Spinal cord (tissue), 10 donors: ENCODE results near the gene C1QTNF6. TPM values are rescaled to one million over a fixed set of nuclear protein-coding genes. Genes with fewer than 3 reads are reported as not detected.
"Not testable (repeated sequence)": the region's sequence is repeated elsewhere in the genome, so short reads cannot be mapped to it uniquely, and the experiment has no call there.

Source experiments
- DNase-seq, 6 donors: peaks; one replicate each; pipeline versions ENCODE4 v3.0.0 to v3.0.0-alpha.2; 2013 to 2015; ENCODE audit warnings: low spot score in 6 of 6, low read depth in 4 of 6
- H3K27ac ChIP-seq: one replicate; pipeline ENCODE4 v1.5.1; 2013; ENCODE audit warnings: low read depth, low read length, control low read depth
- H3K27me3 ChIP-seq: one replicate; pipeline ENCODE4 v1.6.1; 2013; ENCODE audit warnings: low read length; ENCODE audit not compliant: control insufficient read depth, insufficient read depth
- H3K36me3 ChIP-seq: one replicate; pipeline ENCODE4 v1.6.1; 2013; ENCODE audit warnings: low read length; ENCODE audit not compliant: control insufficient read depth, insufficient read depth
- H3K4me1 ChIP-seq: one replicate; pipeline ENCODE4 v1.6.1; 2013; ENCODE audit warnings: low read length; ENCODE audit not compliant: control insufficient read depth, insufficient read depth
- H3K4me3 ChIP-seq: one replicate; pipeline ENCODE4 v1.5.1; 2013; ENCODE audit warnings: low read depth, low read length, control low read depth
- H3K9me3 ChIP-seq: one replicate; pipeline ENCODE4 v1.6.1; 2013; ENCODE audit warnings: low read length; ENCODE audit not compliant: control insufficient read depth, insufficient read depth
- WGBS: methylation state at CpG from one replicate; pipeline ENCODE4 v1.1.5; 2013; ENCODE audit warnings: missing lambda C conversion rate; ENCODE audit not compliant: insufficient coverage; 5-methylcytosine and 5-hydroxymethylcytosine counted together
- polyA plus RNA-seq, 2 donors: library from polyadenylated mRNA; unstranded; fragments of 120-200 nt; gene quantifications; one replicate each; pipeline ENCODE4 v1.2.1, GENCODE V29; 2013; ENCODE audit not compliant: insufficient read length in 2 of 2
- total RNA-seq, 2 donors: library from RNA; depleted of rRNA in 1 of 2; stranded (reverse); fragments of 120-200 nt in 1 of 2; fragments of >200 nt in 1 of 2; gene quantifications; one replicate each; pipeline versions ENCODE4 v1.2.3 to v1.2.4, GENCODE V29; 2013 to 2014
- donor health status: healthy.

Gene C1QTNF6
- total and polyA plus RNA-seq, 4 donors: 7.5 to 15.1 (median 12.9) TPM

DNA sequence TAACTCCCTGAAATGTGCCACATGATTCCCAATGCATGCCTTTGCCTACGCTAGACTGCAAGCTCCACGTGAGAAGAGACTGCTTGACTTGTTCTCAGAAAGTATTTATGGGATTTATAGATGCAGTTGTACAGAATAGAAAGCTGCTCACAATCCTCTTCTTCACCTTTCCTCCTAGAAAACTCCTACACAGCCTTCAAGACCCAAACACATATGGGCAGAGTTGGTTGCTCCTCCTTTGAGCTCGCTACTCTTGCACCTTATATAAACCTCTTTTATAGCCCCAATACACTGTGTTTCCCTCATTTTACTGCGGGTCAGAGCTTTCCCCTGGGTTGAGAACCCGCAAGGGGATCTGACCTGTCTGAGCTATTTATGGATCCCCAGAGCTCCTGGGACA, 16.4 kb downstream of the C1QTNF6 start:
- Histone ChIP-seq H3K36me3 (no peaks in the 10 kb centered on the region), H3K27me3 (peaks cover 2% of the 10 kb centered on the region), H3K9me3 (no peaks in the 10 kb centered on the region), H3K4me3 (no peak overlapping the region), H3K4me1 (peaks cover 18% of the 10 kb centered on the region), H3K27ac (no peak overlapping the region)
- no peak for DNase-seq
- 41% methylated on average over 3 of the region's 5 CpGs for WGBS

DNA sequence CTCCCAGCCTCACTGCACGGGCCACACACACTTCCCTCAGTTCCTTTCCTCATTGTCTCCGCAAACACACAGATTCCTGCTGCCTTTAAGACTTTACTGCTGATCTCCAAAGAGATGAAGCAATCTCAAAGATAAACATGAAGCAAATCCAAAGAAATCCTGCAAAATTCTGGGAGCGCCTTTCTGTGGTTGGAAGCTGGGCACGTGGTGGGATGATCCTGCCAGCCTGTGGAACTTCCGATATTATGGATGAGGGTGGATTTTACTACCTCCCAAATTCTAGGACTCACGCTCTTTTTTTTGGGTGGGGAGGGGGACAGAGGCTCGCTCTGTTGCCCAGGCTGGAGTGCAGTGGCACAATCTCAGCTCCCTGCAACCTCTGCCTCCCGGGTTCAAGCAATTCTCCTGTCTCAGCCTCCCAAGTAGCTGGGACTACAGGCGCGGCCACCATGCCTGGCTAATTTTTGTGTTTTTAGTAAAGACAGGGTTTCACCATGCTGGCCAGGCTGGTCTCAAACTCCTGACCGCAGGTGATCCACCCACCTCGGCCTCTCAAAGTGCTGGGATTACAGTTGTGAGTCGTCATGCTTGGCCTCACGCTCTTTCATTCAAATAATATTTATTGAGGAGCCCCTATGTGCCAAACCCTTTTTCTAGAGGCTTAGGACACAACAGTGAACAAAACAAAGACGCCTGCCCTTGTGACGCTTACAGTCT, 17.2 kb downstream of the C1QTNF6 start:
- peak in 1 of 6 donors; percentile 35 for DNase-seq
- 88% methylated on average over 9 of the region's 16 CpGs for WGBS
- H3K9me3 ChIP-seq, H3K27me3 ChIP-seq, H3K4me3 ChIP-seq, H3K36me3 ChIP-seq, H3K27ac ChIP-seq: not testable (repeated sequence)
- peaks cover 14% of the 10 kb centered on the region for H3K4me1 ChIP-seq

DNA sequence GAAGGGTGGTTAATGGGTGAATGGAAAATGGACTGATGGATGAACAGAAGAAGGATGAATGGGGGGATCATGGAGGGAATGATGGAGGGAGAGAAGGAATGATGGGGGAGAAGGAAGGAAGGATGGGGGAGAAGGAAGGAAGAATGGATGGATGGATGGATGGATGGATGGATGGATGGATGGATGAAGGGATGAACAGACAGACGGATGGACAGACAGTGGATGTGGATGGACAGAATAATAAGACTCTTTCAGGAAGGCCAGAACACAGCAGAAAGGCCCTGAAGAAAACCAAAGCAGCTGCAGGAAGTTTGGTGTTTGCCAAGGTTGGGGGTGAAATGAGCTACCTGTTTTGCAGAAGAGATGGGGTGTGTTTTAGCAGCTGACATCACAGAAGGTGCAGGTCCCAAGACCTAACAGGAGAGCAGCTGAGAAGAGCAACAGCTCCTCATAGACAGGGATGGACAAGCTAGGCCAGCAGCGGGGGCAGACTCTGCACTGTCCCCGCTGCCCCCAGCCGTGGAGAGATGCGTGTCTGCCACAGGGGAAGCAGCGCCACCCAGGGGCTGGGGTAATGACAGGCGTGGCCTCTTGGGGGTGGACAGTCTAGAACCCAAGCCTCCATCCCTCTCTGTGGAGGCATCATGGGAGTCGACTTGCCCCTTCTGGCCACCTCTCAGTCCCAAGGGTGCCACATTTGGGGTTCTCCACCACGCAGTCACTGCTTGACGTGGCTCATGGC, 17.9 kb downstream of the C1QTNF6 start:
- no peaks in the 10 kb centered on the region for H3K9me3 ChIP-seq
- peaks cover 10% of the 10 kb centered on the region for H3K4me1 ChIP-seq
- DNase-seq: no peak
- H3K27me3 ChIP-seq: no peaks in the 10 kb centered on the region
- no peak overlapping the region for H3K27ac ChIP-seq
- 90% methylated on average over 9 of the region's 10 CpGs for WGBS
- no peaks in the 10 kb centered on the region for H3K36me3 ChIP-seq
- no peak overlapping the region for H3K4me3 ChIP-seq

DNA sequence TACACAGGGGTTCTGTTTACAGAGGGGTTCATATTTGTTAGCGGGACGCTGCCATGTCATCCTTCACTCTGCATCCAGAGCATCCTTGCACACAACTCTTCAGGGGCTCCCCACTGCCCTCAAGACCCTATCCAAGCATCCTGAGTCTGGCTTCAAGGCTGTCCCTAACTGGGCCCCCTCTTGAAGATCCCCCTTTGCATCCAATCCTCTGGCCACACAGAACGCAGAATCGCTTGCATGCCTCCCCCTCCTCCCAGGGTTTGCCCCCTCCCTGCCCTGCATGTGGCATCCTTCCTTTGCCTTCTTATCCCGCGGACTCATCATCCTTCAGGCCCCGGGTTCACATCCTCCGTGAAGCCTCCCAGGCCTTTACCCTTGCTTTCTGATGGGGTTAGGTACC, 18.6 kb downstream of the C1QTNF6 start:
- Histone ChIP-seq H3K36me3 (no peaks in the 10 kb centered on the region), H3K27me3 (no peaks in the 10 kb centered on the region), H3K4me3 (no peak overlapping the region), H3K4me1 (peaks cover 10% of the 10 kb centered on the region), H3K27ac (no peak overlapping the region), H3K9me3 (no peaks in the 10 kb centered on the region)
- no peak for DNase-seq
- WGBS: 89% methylated on average over 6 of the region's 8 CpGs

DNA sequence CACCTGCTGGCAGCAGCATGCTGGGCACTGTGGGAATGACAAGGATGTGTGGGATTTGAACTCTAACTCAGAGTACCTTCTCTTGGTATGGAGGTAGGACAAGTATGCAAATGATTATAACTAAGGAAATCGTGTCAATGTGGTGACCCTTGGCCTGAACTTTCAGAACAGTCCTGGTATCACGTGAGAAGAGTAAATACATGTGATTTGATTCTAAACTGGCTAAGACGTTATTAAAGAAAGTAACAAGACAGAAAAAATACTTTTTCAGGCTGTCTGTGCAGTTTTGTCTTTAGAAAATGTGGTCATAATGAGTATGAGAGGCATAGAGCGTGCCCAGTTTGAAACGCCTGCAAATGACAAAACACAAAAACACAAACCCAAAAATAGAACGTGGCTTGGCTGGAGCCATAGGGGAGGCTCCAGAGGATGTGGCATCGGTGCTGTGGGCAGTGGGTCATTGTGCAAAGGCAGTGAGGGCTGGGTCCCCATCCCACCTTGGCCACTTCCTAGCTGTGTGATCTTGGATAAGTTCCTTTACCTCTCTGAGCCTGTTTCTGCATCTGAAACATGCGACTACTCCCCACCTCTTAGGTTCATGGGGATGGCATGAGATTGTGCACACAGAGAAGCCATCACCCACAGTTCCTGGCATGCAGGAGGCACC, 19.9 kb downstream of the C1QTNF6 start:
- WGBS: 73% methylated on average over 5 of the region's 8 CpGs
- no peak for DNase-seq
- peaks cover 10% of the 10 kb centered on the region for H3K4me1 ChIP-seq
- H3K27ac ChIP-seq: no peak overlapping the region
- no peaks in the 10 kb centered on the region for H3K9me3 ChIP-seq
- no peaks in the 10 kb centered on the region for H3K36me3 ChIP-seq
- H3K4me3 ChIP-seq: no peak overlapping the region
- no peaks in the 10 kb centered on the region for H3K27me3 ChIP-seq

DNA sequence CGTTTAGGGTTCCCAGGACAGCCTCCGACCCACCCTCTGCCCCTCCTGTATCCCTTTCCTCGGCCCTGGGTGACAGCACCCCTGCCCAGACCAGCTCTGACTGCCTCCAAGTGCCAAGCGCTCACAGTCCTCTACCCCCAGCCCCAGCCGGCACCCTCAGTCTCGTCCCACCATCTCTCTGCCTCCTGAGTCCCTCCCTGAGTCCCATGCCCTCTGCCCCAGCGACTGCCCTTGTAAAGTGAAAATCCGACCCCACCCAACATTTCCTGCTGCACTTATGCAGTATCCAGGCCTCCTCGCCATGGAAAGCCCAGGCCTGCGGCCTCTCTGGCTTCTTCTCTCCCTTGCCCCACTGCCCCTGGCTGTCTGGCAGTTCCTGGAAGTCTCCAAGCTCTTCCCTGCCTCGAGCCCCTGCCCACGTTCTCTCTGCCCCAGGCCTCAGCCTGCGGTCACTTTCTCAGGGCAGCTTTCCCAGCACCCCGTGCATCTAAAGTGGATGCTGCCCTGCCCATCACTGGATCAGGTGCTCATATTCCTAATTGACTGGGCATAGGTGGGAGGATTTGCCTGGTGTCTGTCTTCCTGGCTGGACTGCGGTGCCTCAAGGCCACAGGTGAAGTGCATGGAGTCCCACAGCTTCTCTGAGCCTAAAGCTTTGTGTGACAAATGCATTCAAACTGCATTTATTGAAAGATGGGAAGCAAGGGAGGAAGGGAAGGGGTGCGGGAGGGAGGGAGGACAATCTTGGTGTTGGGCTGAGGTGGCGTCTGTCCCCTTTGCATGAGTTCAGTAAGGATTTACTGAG, 20.7 kb downstream of the C1QTNF6 start:
- WGBS: 75% methylated on average over 17 of the region's 17 CpGs
- Histone ChIP-seq H3K9me3 (no peaks in the 10 kb centered on the region), H3K27ac (no peak overlapping the region), H3K4me1 (peaks cover 10% of the 10 kb centered on the region), H3K36me3 (no peaks in the 10 kb centered on the region), H3K27me3 (no peaks in the 10 kb centered on the region), H3K4me3 (no peak overlapping the region)
- DNase-seq: no peak

DNA sequence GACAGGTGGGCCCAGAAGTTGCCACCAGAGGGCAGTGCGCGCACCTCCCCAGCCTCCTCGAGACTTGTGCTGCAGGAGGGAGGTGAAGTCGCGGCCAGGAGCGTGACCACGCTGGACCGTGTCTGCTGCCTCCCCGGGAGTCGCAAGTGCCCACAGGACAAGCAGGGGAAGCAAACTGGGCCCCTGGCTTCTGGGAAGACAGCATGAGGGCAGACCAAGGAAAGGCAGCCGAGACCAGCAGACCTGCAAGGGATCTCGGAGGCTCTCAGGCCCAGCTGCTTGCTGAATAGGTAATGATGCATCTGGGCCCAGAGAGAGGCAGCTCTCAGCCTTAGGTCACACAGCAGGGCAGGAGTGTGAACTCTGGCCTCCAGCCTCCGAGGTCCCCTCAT, 21.4 kb downstream of the C1QTNF6 start:
- Histone ChIP-seq H3K9me3 (no peaks in the 10 kb centered on the region), H3K27ac (no peak overlapping the region), H3K36me3 (no peaks in the 10 kb centered on the region), H3K27me3 (no peaks in the 10 kb centered on the region), H3K4me3 (no peak overlapping the region), H3K4me1 (peaks cover 8% of the 10 kb centered on the region)
- WGBS: 16% methylated on average over 13 of the region's 13 CpGs
- DNase-seq: peak in 2 of 6 donors; percentile 79 to 88

DNA sequence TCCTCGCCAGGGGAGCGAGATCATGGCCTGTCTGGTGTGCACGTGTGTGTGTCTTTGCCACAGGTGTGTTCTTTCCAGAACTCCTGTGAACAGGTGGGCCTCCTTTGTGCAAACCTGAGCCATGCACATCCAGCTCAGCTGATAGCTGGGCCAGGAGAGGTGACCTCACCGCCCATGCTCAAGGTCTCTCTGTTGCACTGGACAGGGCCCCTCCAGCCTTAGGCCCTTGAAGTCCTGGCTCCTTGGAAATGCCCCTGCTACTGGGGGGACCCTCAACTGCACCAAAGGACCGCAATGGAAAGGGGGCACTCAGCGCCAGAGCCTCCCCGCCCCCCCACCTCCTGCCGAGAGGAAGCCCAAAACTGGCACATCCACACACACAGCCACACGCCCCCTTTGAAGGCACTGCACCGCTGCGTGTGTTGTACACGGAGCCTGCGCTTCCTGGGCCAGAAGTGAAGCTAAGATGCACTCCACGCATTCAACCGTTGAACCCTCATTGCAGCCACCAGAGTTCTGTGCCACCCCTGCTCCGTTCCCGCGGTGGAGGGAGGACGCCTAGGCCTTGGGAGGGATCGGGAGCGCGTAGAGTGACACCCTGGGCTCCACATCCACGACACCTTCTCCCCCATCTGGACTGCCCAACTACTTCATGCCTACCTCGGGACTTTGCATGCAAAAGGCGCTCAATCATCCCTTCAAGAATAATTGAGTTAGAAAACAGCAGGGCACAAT, 21.9 kb downstream of the C1QTNF6 start:
- no peaks in the 10 kb centered on the region for H3K9me3 ChIP-seq
- no peaks in the 10 kb centered on the region for H3K36me3 ChIP-seq
- H3K4me3 ChIP-seq: no peak overlapping the region
- H3K27ac ChIP-seq: no peak overlapping the region
- no peaks in the 10 kb centered on the region for H3K27me3 ChIP-seq
- WGBS: 65% methylated on average over 23 of the region's 25 CpGs
- DNase-seq: no peak
- peaks cover 8% of the 10 kb centered on the region for H3K4me1 ChIP-seq

DNA sequence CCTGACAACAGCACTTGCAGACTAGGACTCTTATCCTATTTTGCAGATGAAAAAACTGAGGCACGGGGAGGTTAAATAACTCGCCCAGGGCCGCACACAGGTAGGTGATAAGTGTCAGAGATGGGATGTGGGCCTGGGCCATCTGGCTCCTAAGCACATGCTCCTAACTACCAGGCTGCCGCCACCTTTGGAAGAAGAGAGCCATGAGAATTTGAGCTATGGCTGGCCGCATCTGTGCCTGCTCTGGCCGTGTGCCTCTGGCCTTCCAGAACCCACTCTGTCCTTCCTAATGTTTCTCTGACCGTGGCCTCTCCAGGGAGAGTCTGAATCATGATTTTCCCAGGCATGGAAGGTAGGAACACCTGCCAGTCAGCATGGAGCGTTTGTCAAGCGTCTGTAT, 23.0 kb downstream of the C1QTNF6 start:
- WGBS: 84% methylated on average over 8 of the region's 9 CpGs
- H3K9me3 ChIP-seq: no peaks in the 10 kb centered on the region
- no peaks in the 10 kb centered on the region for H3K27me3 ChIP-seq
- H3K4me1 ChIP-seq: peaks cover 8% of the 10 kb centered on the region
- no peak overlapping the region for H3K4me3 ChIP-seq
- no peaks in the 10 kb centered on the region for H3K36me3 ChIP-seq
- DNase-seq: no peak
- no peak overlapping the region for H3K27ac ChIP-seq
